Measurements from ENCODE around the gene FAM217B.
"Not testable (repeated sequence)": the region's sequence is repeated elsewhere in the genome, so short reads cannot be mapped to it uniquely, and the experiment has no call there.

Gene FAM217B

GRCh38 chr20:59945175-59945574 lies 5.0 kb downstream of the FAM217B start:
- no peaks in the 10 kb centered on the region for H3K9me3 ChIP-seq (ENCODE audit: control insufficient read depth, insufficient read depth, low read length)
- peaks cover 12% of the 10 kb centered on the region for H3K4me1 ChIP-seq (ENCODE audit: insufficient read depth, low read length)
- no peak overlapping the region for H3K9ac ChIP-seq (ENCODE audit: low read depth, low read length)
- H3K36me3 ChIP-seq (ENCODE audit: insufficient read depth, low read length) = no peaks in the 10 kb centered on the region

DNA sequence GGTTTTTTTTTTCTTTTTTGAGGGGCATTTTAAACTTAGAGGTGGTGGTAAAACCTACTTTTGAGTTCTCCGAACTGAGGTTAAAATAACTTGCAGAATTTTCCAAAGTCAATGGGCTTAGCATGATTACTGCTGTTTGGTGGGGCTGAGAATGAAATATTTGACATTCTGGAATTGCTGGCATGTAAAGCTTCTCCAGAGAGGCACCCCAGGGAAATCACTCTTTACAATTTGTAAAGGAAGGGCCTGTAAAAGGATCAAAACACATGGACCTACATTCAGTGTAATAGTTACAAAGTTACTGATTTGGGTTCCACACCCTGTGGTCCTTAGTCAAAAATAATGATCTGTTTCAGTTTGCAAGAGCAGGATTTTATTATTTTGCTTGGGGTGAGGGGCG lies 5.5 kb downstream of the FAM217B start:
- Histone ChIP-seq H3K36me3 (ENCODE audit: insufficient read depth, low read length) (no peaks in the 10 kb centered on the region), H3K4me1 (ENCODE audit: insufficient read depth, low read length) (peaks cover 12% of the 10 kb centered on the region), H3K9ac (ENCODE audit: low read depth, low read length) (no peak overlapping the region), H3K9me3 (ENCODE audit: control insufficient read depth, insufficient read depth, low read length) (no peaks in the 10 kb centered on the region)

DNA sequence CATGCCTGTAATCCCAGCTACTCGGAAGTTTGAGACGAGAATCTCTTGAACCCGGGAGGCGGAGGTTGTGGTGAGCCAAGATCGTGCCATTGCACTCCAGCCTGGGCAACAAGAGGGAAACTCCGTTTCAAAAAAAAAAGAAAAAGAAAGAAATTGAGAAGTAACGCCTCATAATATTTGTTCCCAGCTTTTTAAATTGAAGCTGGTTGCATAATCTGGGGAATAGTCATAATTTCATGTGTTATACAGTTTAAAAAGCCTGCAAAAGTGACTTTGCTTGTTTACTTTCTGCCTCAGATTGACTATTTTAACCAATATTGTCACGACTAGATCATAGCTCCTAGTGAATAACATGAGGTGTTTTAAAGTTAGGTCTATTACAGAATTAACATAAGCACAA lies 7.2 kb downstream of the FAM217B start:
- peaks cover 12% of the 10 kb centered on the region for H3K4me1 ChIP-seq (ENCODE audit: insufficient read depth, low read length)
- H3K36me3 ChIP-seq (ENCODE audit: insufficient read depth, low read length) = no peaks in the 10 kb centered on the region

GRCh38 chr20:59948212-59948611 lies 8.0 kb downstream of the FAM217B start:
- H3K9me3 ChIP-seq (ENCODE audit: control insufficient read depth, insufficient read depth, low read length) = no peaks in the 10 kb centered on the region
- H3K4me1 ChIP-seq (ENCODE audit: insufficient read depth, low read length) = peaks cover 12% of the 10 kb centered on the region
- H3K9ac ChIP-seq (ENCODE audit: low read depth, low read length) = no peak overlapping the region
- H3K36me3 ChIP-seq (ENCODE audit: insufficient read depth, low read length) = no peaks in the 10 kb centered on the region

More for the DNA sequence above, 7.2 kb downstream of the FAM217B start:
- Histone ChIP-seq H3K9me3 (ENCODE audit: control insufficient read depth, insufficient read depth, low read length) (no peaks in the 10 kb centered on the region), H3K9ac (ENCODE audit: low read depth, low read length) (no peak overlapping the region)

- H3K9me3 ChIP-seq (ENCODE audit: control insufficient read depth, insufficient read depth, low read length) = no peaks in the 10 kb centered on the region
- H3K4me1 ChIP-seq (ENCODE audit: insufficient read depth, low read length) = peaks cover 12% of the 10 kb centered on the region
- H3K36me3 ChIP-seq (ENCODE audit: insufficient read depth, low read length) = no peaks in the 10 kb centered on the region
- no peak overlapping the region for H3K9ac ChIP-seq (ENCODE audit: low read depth, low read length)
These were observed 8.9 kb downstream of the FAM217B start for GRCh38 chr20:59948828-59949720.

GRCh38 chr20:59949911-59950310 lies 9.7 kb downstream of the FAM217B start:
- H3K9ac ChIP-seq (ENCODE audit: low read depth, low read length) = no peak overlapping the region
- H3K9me3 ChIP-seq (ENCODE audit: control insufficient read depth, insufficient read depth, low read length) = no peaks in the 10 kb centered on the region
- no peaks in the 10 kb centered on the region for H3K36me3 ChIP-seq (ENCODE audit: insufficient read depth, low read length)
- peaks cover 12% of the 10 kb centered on the region for H3K4me1 ChIP-seq (ENCODE audit: insufficient read depth, low read length)

- Histone ChIP-seq H3K4me1 (ENCODE audit: insufficient read depth, low read length) (no peaks in the 10 kb centered on the region), H3K9me3 (ENCODE audit: control insufficient read depth, insufficient read depth, low read length) (no peaks in the 10 kb centered on the region), H3K9ac (ENCODE audit: low read depth, low read length) (no peak overlapping the region), H3K36me3 (ENCODE audit: insufficient read depth, low read length) (no peaks in the 10 kb centered on the region)
These were observed 14.5 kb downstream of the FAM217B start for GRCh38 chr20:59954718-59955117.

DNA sequence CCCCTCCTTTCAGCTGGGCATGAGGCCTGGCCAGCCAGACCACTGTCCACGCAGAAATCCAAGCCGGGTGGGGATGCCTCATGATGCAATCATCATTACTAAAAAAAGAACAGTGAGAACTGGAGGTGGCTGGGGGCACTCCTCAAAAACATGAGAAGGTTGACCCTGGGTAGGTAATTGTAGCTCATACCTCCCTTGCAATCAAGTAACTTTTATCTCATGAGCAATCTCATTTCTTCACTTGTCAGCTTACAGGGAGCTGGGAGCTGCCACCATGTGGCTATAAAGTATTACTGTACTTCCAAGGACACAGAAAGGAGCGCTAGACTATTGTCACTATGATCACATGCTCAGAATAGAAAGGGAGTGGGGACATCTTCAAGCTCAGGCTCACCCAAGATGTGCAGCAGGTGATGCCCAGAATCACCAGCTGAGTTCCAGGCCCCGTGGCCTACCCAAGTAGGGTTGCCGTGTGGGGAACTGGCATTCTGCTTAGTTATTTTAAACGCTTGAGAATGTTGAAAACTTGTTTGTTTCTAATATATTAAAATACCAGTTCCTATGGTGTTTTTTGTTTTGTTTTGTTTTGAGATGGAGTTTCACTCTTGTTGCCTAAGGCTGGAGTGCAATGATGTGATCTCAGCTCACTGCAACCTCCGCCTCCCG lies 15.1 kb downstream of the FAM217B start:
- Histone ChIP-seq H3K36me3 (ENCODE audit: insufficient read depth, low read length) (no peaks in the 10 kb centered on the region), H3K9ac (ENCODE audit: low read depth, low read length) (no peak overlapping the region), H3K9me3 (ENCODE audit: control insufficient read depth, insufficient read depth, low read length) (no peaks in the 10 kb centered on the region), H3K4me1 (ENCODE audit: insufficient read depth, low read length) (no peaks in the 10 kb centered on the region)

GRCh38 chr20:59957568-59957967 lies 17.4 kb downstream of the FAM217B start:
- H3K36me3 ChIP-seq (ENCODE audit: insufficient read depth, low read length); H3K9ac ChIP-seq (ENCODE audit: low read depth, low read length); H3K4me1 ChIP-seq (ENCODE audit: insufficient read depth, low read length); H3K9me3 ChIP-seq (ENCODE audit: control insufficient read depth, insufficient read depth, low read length): not testable (repeated sequence)

DNA sequence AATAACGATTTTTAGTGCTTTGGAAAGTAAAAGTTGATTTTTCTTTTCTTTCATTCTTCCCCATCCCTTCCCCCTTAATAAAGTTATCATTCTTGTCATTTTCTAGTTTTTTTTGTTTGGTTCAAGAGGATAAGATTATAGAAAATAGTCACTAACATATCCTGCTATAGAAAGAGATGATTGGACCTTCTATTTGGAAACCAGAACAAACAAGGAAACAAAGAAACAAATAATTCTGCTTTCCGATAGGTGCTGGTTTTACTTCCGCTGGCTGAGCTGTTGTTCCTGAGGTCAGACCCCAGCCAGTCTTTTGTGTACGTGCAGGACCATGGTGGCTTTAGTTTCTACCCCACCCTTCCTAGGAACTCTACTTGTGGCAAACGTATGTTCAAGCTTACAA lies 17.9 kb downstream of the FAM217B start, which contains the start of gene CDH26:
Gene CDH26, plus strand, starts transcription at position 301 of the 400 bp plus-strand sequence. CDS start 304 bp downstream, outside the sequence.
- Histone ChIP-seq H3K9me3 (ENCODE audit: control insufficient read depth, insufficient read depth, low read length) (no peaks in the 10 kb centered on the region), H3K9ac (ENCODE audit: low read depth, low read length) (no peak within 1 kb of the TSS), H3K36me3 (ENCODE audit: insufficient read depth, low read length) (no peaks in the 10 kb centered on the region), H3K4me1 (ENCODE audit: insufficient read depth, low read length) (no peaks in the 10 kb centered on the region)

DNA sequence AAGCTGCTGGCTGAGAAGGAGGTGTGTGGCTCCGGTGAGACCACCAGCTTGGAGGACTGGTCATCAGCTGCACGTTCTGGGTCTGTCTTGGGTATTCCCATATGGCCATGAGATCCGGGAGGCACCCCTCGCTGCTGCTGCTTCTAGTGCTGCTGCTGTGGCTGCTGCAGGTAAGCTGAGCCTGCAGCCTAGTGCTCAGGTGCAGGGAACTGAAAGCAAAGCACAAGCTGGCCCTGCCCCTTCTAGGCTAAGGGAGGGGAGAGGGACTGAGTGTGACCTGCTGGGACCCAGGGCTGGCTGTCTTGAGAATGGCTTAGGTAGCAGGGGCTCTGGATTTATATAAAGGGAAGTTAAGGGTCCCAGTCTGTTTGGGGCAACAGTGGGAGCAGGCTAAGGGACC lies 18.4 kb downstream of the FAM217B start:
- Histone ChIP-seq H3K9me3 (ENCODE audit: control insufficient read depth, insufficient read depth, low read length) (no peaks in the 10 kb centered on the region), H3K36me3 (ENCODE audit: insufficient read depth, low read length) (no peaks in the 10 kb centered on the region), H3K9ac (ENCODE audit: low read depth, low read length) (no peak overlapping the region), H3K4me1 (ENCODE audit: insufficient read depth, low read length) (no peaks in the 10 kb centered on the region)

DNA sequence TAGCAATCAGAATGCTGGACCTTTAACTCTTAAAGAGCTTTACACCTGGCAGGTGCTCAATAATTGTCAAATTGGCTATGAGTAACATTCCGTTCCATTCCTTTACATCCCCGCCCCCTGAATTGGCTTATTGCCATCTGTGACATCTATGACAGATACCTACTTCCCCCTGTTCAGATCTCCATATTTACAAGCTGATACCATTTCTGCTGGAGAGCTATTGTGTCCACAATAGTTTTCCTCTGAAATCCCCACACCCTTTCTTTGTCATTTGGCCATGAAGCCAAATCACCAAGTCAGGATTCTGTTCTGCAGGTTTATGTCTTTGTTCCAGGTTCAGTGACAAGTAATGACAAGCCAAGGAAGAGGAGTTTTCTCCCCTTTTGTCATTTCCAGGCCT lies 21.2 kb downstream of the FAM217B start:
- no peaks in the 10 kb centered on the region for H3K9me3 ChIP-seq (ENCODE audit: control insufficient read depth, insufficient read depth, low read length)
- H3K36me3 ChIP-seq (ENCODE audit: insufficient read depth, low read length) = no peaks in the 10 kb centered on the region
- no peaks in the 10 kb centered on the region for H3K4me1 ChIP-seq (ENCODE audit: insufficient read depth, low read length)
- no peak overlapping the region for H3K9ac ChIP-seq (ENCODE audit: low read depth, low read length)

GRCh38 chr20:59962155-59962554 lies 22.0 kb downstream of the FAM217B start:
- Histone ChIP-seq H3K9me3 (ENCODE audit: control insufficient read depth, insufficient read depth, low read length) (no peaks in the 10 kb centered on the region), H3K4me1 (ENCODE audit: insufficient read depth, low read length) (no peaks in the 10 kb centered on the region), H3K36me3 (ENCODE audit: insufficient read depth, low read length) (no peaks in the 10 kb centered on the region), H3K9ac (ENCODE audit: low read depth, low read length) (no peak overlapping the region)

- no peaks in the 10 kb centered on the region for H3K4me1 ChIP-seq (ENCODE audit: insufficient read depth, low read length)
- no peaks in the 10 kb centered on the region for H3K36me3 ChIP-seq (ENCODE audit: insufficient read depth, low read length)
- no peak overlapping the region for H3K9ac ChIP-seq (ENCODE audit: low read depth, low read length)
- H3K9me3 ChIP-seq (ENCODE audit: control insufficient read depth, insufficient read depth, low read length) = no peaks in the 10 kb centered on the region
These were observed 26.2 kb downstream of the FAM217B start for GRCh38 chr20:59966428-59966827.

DNA sequence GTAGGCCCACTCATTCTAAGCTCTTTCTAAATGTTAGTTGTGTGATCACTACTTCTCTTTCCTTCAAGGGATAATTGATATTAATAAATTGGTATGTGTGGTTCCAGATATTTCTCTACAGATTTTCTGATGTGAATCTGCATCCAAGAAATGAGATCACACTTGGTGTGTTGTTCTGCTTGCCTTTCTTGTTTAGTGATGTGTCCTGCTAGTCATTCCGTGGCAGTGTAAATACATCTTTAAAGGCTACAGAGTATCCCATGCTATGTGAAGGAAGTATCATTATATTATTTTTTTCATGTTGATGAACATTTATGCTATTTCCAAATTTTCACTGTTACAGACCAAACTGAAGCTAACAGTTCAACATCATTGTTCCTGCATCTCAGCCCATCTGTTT lies 31.2 kb downstream of the FAM217B start:
- Histone ChIP-seq H3K9ac (ENCODE audit: low read depth, low read length) (no peak overlapping the region), H3K4me1 (ENCODE audit: insufficient read depth, low read length) (no peaks in the 10 kb centered on the region), H3K9me3 (ENCODE audit: control insufficient read depth, insufficient read depth, low read length) (no peaks in the 10 kb centered on the region), H3K36me3 (ENCODE audit: insufficient read depth, low read length) (no peaks in the 10 kb centered on the region)
